ENCODE measurements around the gene CCL24.
"Not testable (repeated sequence)": the region's sequence is repeated elsewhere in the genome, so short reads cannot be mapped to it uniquely, and the experiment has no call there.

Gene CCL24

GRCh38 chr7:75818472-75818871 lies 4.9 kb upstream of the CCL24 start:
- no peak for DNase-seq

- DNase-seq: no peak
Observed at GRCh38 chr7:75817116-75817515, 3.5 kb upstream of the CCL24 start.

- DNase-seq: no peak
Observed at GRCh38 chr7:75815418-75816064, 1.9 kb upstream of the CCL24 start.

- DNase-seq: no peak
Observed at GRCh38 chr7:75814407-75814947, 871 bp upstream of the CCL24 start.

- DNase-seq: no peak
Observed at GRCh38 chr7:75813084-75813483, 522 bp downstream of the CCL24 start.

- no peak for DNase-seq
Observed at GRCh38 chr7:75811894-75812678, 1.5 kb downstream of the CCL24 start.

GRCh38 chr7:75809396-75809795 lies 4.2 kb downstream of the CCL24 start:
- DNase-seq: no peak

GRCh38 chr7:75808106-75808505 lies 5.5 kb downstream of the CCL24 start:
- DNase-seq: no peak

GRCh38 chr7:75807452-75807851 lies 6.2 kb downstream of the CCL24 start:
- no peak for DNase-seq

GRCh38 chr7:75806560-75807307 lies 6.9 kb downstream of the CCL24 start:
- DNase-seq: no peak

GRCh38 chr7:75804705-75805104 lies 8.9 kb downstream of the CCL24 start:
- no peak for DNase-seq

- DNase-seq: no peak
Observed at GRCh38 chr7:75804004-75804403, 9.6 kb downstream of the CCL24 start.

GRCh38 chr7:75802552-75802821 lies 11.1 kb downstream of the CCL24 start:
- DNase-seq: no peak

- no peak for DNase-seq
Observed at GRCh38 chr7:75798770-75799169, 14.8 kb downstream of the CCL24 start.

GRCh38 chr7:75796420-75796819 lies 17.2 kb downstream of the CCL24 start:
- DNase-seq: no peak

- DNase-seq: no peak
Observed at GRCh38 chr7:75795831-75796285, 17.7 kb downstream of the CCL24 start.

GRCh38 chr7:75793676-75794075 lies 19.9 kb downstream of the CCL24 start:
- no peak for DNase-seq

GRCh38 chr7:75792567-75792966 lies 21.0 kb downstream of the CCL24 start:
- DNase-seq: not testable (repeated sequence)

- no peak for DNase-seq
Observed at GRCh38 chr7:75789361-75789924, 24.2 kb downstream of the CCL24 start.

- not testable (repeated sequence) for DNase-seq
Observed at GRCh38 chr7:75788154-75788847, 25.3 kb downstream of the CCL24 start.

- DNase-seq: not testable (repeated sequence)
Observed at GRCh38 chr7:75783058-75783457, 30.5 kb downstream of the CCL24 start.

GRCh38 chr7:75780647-75781273 lies 32.8 kb downstream of the CCL24 start:
- not testable (repeated sequence) for DNase-seq

Measured in GF-D8 (cell line).